Ovary (tissue), 3 donors: Measurements from ENCODE around the gene TNIK.

Experiments used
- EP300 ChIP-seq: sonication (generic); formaldehyde crosslinking; IDR thresholded peaks from one replicate; pipeline ENCODE4 v1.6.1; 2017; ENCODE audit warnings: antibody characterized with exemption
- POLR2A ChIP-seq: fragments of 450-650 bp; IDR thresholded peaks from one replicate; pipeline ENCODE4 v1.6.1; 2017; ENCODE audit warnings: antibody characterized with exemption, mild to moderate bottlenecking, moderate library complexity
- TF ChIP-seq, protein P1 (sequence below), 3 donors: fragments of 450-650 bp in 2 of 3; fragments of 200-600 bp in 1 of 3; IDR thresholded peaks; one replicate each; pipeline versions ENCODE4 v1.5.1 to v1.8.0; 2016 to 2022; ENCODE audit warnings: antibody characterized with exemption in 3 of 3, mild to moderate bottlenecking in 1 of 3
- donor health status: DM: no; HTN: no; CAD: no.

DNA sequence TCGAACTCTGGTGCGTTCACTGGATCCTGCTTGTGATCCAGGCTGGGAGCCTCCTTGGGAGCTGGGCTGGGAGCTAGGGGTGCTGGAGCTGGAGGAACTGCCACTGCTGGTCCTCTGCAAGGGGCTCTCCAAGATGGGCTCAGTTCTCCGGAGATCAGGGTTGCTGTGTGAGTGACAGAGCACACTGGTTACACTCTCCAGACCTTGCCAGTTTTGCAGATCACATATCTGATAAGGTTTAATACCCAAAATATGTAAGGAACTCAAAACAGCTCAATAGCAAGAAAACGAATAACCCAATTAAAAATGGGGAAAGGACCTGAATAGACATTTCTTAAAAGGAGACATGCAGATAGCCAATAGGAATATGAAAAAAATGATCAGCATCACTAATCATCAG lies 349.5 kb downstream of the TNIK start:
- TF ChIP-seq, protein P1, sequence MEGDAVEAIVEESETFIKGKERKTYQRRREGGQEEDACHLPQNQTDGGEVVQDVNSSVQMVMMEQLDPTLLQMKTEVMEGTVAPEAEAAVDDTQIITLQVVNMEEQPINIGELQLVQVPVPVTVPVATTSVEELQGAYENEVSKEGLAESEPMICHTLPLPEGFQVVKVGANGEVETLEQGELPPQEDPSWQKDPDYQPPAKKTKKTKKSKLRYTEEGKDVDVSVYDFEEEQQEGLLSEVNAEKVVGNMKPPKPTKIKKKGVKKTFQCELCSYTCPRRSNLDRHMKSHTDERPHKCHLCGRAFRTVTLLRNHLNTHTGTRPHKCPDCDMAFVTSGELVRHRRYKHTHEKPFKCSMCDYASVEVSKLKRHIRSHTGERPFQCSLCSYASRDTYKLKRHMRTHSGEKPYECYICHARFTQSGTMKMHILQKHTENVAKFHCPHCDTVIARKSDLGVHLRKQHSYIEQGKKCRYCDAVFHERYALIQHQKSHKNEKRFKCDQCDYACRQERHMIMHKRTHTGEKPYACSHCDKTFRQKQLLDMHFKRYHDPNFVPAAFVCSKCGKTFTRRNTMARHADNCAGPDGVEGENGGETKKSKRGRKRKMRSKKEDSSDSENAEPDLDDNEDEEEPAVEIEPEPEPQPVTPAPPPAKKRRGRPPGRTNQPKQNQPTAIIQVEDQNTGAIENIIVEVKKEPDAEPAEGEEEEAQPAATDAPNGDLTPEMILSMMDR (IDR thresholded peaks at IDR 0.05), result no peak
- TF ChIP-seq POLR2A (no peak), EP300 (no peak)
